Measurements from ENCODE around the gene NRF1. TPM values are rescaled to one million over a fixed set of nuclear protein-coding genes. Genes with fewer than 3 reads are reported as not detected.

Gene NRF1
- total and polyA plus RNA-seq, 2 of the 13 experiments (the other 11 are each of a cell fraction or from before 2014, with no cell fraction given), result 9.3 to 10.1 TPM

DNA sequence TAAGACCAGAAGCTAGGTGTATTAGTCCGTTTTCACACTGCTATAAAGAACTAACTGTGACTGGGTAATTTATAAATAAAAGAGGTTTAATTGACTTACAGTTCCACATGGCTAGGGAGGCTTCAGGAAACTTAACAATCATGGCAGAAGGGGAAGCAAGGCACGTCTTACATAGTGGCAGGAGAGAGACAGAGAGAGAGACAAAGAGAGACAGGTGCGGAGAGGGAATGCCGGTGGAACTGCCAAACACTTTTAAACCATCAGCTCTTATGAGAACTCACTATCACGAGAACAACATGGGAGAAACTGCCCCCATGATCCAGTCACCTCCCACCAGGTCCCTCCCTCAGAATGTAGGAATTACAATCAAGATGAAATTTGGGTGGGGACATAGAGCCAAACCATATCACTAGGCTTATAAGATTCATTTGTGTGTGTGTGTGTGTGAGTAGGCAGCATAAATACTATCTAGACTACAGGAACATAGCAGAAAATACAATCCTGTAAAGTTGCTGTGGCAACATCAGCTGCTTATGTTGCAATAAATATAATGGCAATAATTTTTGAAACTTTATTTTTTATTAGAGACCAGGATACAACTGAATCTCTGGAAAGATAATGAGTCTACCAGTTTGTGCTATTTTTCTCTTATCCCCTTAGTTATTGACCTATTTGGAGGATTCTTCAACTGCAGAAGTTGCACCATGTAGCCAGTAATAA is 77.1 kb downstream of the NRF1 start:
- peaks cover 6 to 18% of the 10 kb centered on the region in 2 experiments for H3K36me3 ChIP-seq (replicated peaks in 1 of 2; ENCODE audit: control insufficient read depth in 1 of 2, insufficient read depth in 2 of 2, low read length in 2 of 2)
- in situ Hi-C loops (cut with HindIII; ENCODE audit: extremely low pct_ligation_motif_present, low pct_unique_long_range_greater_than_20kb) (no loop called here), intact Hi-C loops (cut with micrococcal nuclease; ENCODE audit: unreplicated experiment) (no loop called here)
- H3K4me2 ChIP-seq (ENCODE audit: low read depth, low read length), result no peak overlapping the region
- ChIA-PET CTCF (ENCODE audit: low intra/inter-chr PET ratio, low total read pairs) (interaction anchor here (0.8 kb wide), 1 partner anchor 137 kb away, joined by 3 read pairs; no protein-coding TSS in a partner anchor), POLR2A (no interaction called here)
- H3K9me3 ChIP-seq (ENCODE audit: low read length), result no peaks in the 10 kb centered on the region
- no peaks in the 10 kb centered on the region for H3K79me2 ChIP-seq (ENCODE audit: insufficient read depth, low read length)
- H3K4me3 ChIP-seq (replicated peaks in 1 of 3; ENCODE audit: insufficient read depth in 1 of 3, low read depth in 2 of 3, low read length in 3 of 3), result no peak overlapping the region
- no peak for FAIRE-seq
- no peak overlapping the region for H3K9ac ChIP-seq (ENCODE audit: insufficient read depth, low read depth, low read length)
- H4K20me1 ChIP-seq (ENCODE audit: insufficient read depth, low read length), result no peaks in the 10 kb centered on the region
- TF ChIP-seq FOXA1 (IDR thresholded peaks at IDR 0.05), result no peak
- TF ChIP-seq FOXA1 (CRISPR knock-in tag; IDR thresholded peaks at IDR 0.05), result no peak
- TF ChIP-seq CEBPB (IDR thresholded peaks at IDR 0.05; ENCODE audit: borderline replicate concordance, low read depth, low read length), result peak; percentile 43; the same call in 1 of the 2 replicates
- no peak for ATAC-seq
- H3K27ac ChIP-seq (ENCODE audit: extremely low read length, insufficient read depth, low read length), result no peak overlapping the region
- DNase-seq (ENCODE audit: low spot score), result no peak
- no peaks in the 10 kb centered on the region for H3K4me1 ChIP-seq (ENCODE audit: insufficient read depth, low read length)
- no peak overlapping the region for H2AFZ ChIP-seq (ENCODE audit: low read length)
- no TSS peak for BruUV-seq (replicated peaks)
- no peaks in the 10 kb centered on the region for H3K27me3 ChIP-seq (ENCODE audit: control insufficient read depth in 1 of 2, insufficient read depth in 2 of 2, low read length in 2 of 2)
- WGBS (ENCODE audit: low lambda C conversion rate), result 97% methylated on average over 5 of the region's 5 CpGs

DNA sequence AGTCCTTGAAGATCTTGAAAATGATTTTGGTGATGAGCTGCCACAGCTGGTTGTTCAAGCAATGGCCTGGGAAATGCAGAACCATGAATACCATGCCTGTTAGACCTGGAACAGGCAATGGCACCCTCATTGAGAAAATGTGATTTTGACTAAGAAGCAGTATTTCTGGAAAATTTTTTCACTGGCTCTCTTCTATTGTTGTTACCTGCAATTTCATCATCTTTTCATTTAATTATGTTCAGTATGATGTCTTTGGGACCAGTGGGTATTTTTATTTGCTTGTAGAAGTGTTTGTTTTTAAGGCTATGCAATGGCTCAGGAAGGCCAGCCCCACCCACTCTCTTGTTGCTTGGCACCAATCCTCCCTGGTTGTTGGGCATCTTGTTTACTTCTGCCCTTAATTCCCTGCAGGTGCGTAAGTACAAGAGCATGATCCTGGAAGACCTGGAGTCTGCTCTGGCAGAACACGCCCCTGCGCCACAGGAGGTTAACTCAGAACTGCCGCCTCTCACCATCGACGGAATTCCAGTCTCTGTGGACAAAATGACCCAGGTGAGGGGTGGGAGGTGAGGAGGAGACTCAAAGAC is 78.6 kb downstream of the NRF1 start:
- intact Hi-C loops (cut with micrococcal nuclease; ENCODE audit: unreplicated experiment), result no loop called here
- BruUV-seq (replicated peaks), result no TSS peak
- Histone ChIP-seq H2AFZ (ENCODE audit: low read length) (no peak overlapping the region), H3K79me2 (ENCODE audit: insufficient read depth, low read length) (no peaks in the 10 kb centered on the region), H3K9ac (ENCODE audit: insufficient read depth, low read depth, low read length) (no peak overlapping the region), H3K4me3 (replicated peaks in 1 of 3; ENCODE audit: insufficient read depth in 1 of 3, low read depth in 2 of 3, low read length in 3 of 3) (no peak overlapping the region), H3K27me3 (ENCODE audit: control insufficient read depth in 1 of 2, insufficient read depth in 2 of 2, low read length in 2 of 2) (no peaks in the 10 kb centered on the region), H3K27ac (ENCODE audit: extremely low read length, insufficient read depth, low read length) (no peak overlapping the region), H3K4me2 (ENCODE audit: low read depth, low read length) (no peak overlapping the region), H3K36me3 (replicated peaks in 1 of 2; ENCODE audit: control insufficient read depth in 1 of 2, insufficient read depth in 2 of 2, low read length in 2 of 2) (peaks cover 6 to 22% of the 10 kb centered on the region in 2 experiments), H3K4me1 (ENCODE audit: insufficient read depth, low read length) (no peaks in the 10 kb centered on the region), H3K9me3 (ENCODE audit: low read length) (no peaks in the 10 kb centered on the region), H4K20me1 (ENCODE audit: insufficient read depth, low read length) (no peaks in the 10 kb centered on the region)
- ChIA-PET POLR2A (no interaction called here), CTCF (ENCODE audit: low intra/inter-chr PET ratio, low total read pairs) (no interaction called here)
- no peak for ATAC-seq
- WGBS (ENCODE audit: low lambda C conversion rate), result 99% methylated on average over 6 of the region's 6 CpGs
- in situ Hi-C loops (cut with HindIII; ENCODE audit: extremely low pct_ligation_motif_present, low pct_unique_long_range_greater_than_20kb), result no loop called here
- no peak for DNase-seq (ENCODE audit: low spot score)
- no peak for FAIRE-seq
- TF ChIP-seq PAWR (CRISPR knock-in tag; IDR thresholded peaks at IDR 0.05; ENCODE audit: borderline replicate concordance), result no peak
- TF ChIP-seq, protein P1, sequence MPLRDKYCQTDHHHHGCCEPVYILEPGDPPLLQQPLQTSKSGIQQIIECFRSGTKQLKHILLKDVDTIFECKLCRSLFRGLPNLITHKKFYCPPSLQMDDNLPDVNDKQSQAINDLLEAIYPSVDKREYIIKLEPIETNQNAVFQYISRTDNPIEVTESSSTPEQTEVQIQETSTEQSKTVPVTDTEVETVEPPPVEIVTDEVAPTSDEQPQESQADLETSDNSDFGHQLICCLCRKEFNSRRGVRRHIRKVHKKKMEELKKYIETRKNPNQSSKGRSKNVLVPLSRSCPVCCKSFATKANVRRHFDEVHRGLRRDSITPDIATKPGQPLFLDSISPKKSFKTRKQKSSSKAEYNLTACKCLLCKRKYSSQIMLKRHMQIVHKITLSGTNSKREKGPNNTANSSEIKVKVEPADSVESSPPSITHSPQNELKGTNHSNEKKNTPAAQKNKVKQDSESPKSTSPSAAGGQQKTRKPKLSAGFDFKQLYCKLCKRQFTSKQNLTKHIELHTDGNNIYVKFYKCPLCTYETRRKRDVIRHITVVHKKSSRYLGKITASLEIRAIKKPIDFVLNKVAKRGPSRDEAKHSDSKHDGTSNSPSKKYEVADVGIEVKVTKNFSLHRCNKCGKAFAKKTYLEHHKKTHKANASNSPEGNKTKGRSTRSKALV (CRISPR knock-in tag; IDR thresholded peaks at IDR 0.05), result no peak
